Stimulated activated CD4-positive, alpha-beta T cell treated with anti-CD3 and anti-CD28 coated beads, Interleukin-4, amount 100 ng/mL, for 4 hours (primary cell): Measurements from ENCODE around the gene KIF1C.
"Not testable (repeated sequence)": the region's sequence is repeated elsewhere in the genome, so short reads cannot be mapped to it uniquely, and the experiment has no call there.

Experiments
- DNase-seq, 2 experiments: peaks; one replicate each; pipeline ENCODE4 v3.0.0-alpha.2; 2020

KIF1C gene

GRCh38 chr17:5002121-5002788 lies 4.5 kb downstream of the KIF1C start:
- no peak for DNase-seq

DNA sequence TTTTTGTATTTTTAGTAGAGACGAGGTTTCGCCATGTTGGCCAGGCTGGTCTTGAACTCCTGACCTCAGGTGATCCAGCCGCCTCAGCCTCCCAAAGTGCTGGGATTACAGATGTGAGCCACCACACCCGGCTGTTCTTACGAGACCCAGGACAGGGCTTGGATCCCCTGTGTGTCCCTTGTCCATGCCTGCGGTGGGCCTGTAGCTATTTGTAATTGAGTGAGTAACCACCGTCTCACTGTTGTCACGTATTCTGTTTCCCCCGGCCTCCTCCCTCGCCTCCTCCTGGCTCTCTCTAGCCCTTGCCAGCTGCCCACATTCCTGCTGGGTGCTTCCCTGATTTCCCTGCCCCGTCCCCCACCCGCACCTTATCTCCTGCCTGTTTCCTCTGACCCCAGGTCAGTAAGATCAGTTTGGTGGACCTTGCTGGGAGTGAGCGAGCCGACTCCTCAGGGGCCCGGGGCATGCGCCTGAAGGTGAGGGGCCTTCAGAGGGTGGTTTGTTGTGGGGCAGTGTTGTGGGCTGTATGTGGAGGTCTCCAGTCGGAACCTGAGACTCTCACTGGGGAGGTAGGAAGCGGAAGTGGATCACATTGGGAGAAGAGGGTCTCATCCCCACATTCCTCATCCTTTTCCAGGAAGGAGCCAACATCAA lies 5.6 kb downstream of the KIF1C start:
- DNase-seq, result no peak

- no peak for DNase-seq
Observed at GRCh38 chr17:5011928-5012327, 14.2 kb downstream of the KIF1C start.

DNA sequence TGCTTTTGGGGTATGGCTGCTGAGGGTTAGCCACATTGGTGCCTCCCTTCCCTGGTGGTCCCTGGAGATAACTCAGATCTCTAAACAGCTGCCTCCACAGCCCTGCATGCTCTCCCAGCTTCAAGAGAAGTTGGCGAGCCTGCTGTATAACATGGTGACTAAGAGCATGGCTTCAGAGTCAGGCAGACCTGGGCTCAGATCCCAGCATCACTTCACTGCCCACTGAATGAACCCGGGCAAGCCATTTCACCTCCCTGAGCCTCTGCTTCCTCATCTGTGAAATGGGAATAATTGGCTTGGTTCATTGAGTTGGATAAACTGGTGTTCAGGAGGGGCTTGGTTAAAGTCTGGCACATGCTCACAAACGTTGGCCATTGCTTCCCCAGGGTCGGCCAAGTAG lies 16.6 kb downstream of the KIF1C start:
- DNase-seq, result no peak

GRCh38 chr17:5019475-5019956 lies 21.8 kb downstream of the KIF1C start:
- peak in 1 of 2 experiments; percentile 57 for DNase-seq

DNA sequence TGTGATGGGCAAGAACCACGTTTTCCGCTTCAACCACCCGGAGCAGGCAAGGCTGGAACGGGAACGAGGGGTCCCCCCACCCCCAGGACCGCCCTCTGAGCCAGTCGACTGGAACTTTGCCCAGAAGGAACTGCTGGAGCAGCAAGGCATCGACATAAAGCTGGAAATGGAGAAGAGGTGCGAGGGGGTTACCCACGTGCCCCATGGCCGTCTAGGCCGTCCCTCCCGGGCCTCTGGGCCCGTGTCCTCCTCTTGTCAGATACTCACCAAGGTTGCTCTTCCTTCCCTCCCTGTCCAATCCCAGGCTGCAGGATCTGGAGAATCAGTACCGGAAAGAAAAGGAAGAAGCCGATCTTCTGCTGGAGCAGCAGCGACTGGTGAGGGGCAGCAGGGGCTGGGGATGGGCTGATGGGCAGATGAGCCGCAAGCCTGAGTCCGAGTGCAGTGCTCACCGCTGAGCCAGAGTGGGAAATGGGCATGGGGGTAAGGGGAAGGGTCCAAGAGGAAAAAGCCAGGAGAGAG lies 22.8 kb downstream of the KIF1C start:
- DNase-seq, result no peak

DNA sequence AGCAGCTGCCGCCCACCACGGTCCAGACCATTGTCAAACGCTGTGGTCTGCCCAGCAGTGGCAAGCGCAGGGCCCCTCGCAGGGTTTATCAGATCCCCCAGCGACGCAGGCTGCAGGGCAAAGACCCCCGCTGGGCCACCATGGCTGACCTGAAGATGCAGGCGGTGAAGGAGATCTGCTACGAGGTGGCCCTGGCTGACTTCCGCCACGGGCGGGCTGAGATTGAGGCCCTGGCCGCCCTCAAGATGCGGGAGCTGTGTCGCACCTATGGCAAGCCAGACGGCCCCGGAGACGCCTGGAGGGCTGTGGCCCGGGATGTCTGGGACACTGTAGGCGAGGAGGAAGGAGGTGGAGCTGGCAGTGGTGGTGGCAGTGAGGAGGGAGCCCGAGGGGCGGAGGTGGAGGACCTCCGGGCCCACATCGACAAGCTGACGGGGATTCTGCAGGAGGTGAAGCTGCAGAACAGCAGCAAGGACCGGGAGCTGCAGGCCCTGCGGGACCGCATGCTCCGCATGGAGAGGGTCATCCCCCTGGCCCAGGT lies 24.5 kb downstream of the KIF1C start:
- DNase-seq, result no peak

DNA sequence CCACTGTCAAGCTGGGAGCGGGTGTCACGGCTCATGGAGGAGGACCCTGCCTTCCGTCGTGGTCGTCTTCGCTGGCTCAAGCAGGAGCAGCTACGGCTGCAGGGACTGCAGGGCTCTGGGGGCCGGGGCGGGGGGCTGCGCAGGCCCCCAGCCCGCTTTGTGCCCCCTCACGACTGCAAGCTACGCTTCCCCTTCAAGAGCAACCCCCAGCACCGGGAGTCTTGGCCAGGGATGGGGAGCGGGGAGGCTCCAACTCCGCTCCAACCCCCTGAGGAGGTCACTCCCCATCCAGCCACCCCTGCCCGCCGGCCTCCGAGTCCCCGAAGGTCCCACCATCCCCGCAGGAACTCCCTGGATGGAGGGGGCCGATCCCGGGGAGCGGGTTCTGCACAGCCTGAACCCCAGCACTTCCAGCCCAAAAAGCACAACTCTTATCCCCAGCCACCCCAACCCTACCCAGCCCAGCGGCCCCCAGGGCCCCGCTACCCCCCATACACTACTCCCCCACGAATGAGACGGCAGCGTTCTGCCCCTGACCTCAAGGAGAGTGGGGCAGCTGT lies 25.9 kb downstream of the KIF1C start:
- DNase-seq, result no peak

GRCh38 chr17:5024604-5025003 lies 26.9 kb downstream of the KIF1C start:
- DNase-seq, result no peak

DNA sequence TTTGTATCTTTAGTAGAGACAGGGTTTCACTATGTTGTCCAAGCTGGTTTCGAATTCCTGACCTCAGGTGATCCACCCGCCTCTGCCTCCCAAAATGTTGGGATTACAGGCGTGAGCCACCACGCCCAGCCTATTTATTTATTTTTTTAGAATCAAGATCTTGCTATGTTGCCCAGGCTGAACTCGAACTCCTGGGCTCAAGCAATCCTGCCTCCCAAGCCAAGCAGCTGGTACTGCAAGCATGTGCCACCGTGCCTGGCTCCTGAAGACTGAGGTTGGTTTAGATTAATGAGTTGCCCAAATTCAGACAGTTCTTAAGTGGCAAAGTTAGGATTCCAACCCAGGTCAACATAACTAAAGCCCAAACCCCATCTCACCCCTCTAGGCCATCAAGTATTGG lies 29.5 kb downstream of the KIF1C start:
- DNase-seq, result no peak

- DNase-seq, result no peak
Observed at GRCh38 chr17:5027916-5028315, 30.2 kb downstream of the KIF1C start.

DNA sequence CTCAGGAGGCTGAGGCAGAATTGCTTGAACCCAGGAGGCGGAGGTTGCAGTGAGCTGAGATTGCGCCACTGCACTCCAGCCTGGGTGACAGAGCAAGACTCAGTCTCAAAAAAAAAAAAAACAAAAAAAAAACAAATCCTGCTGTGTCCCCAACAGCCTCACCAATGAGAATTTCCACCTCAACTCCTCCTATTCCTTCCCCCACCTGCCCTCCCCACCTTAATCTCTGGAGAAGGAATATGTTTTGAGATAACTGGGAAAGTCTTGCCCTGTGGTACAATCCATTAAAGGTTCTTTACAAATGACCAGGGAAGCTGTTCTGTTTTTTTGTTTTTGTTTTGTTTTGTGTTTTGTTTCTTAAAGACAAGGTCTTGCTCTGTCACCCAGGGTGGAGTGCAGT lies 32.4 kb downstream of the KIF1C start:
- not testable (repeated sequence) for DNase-seq

DNA sequence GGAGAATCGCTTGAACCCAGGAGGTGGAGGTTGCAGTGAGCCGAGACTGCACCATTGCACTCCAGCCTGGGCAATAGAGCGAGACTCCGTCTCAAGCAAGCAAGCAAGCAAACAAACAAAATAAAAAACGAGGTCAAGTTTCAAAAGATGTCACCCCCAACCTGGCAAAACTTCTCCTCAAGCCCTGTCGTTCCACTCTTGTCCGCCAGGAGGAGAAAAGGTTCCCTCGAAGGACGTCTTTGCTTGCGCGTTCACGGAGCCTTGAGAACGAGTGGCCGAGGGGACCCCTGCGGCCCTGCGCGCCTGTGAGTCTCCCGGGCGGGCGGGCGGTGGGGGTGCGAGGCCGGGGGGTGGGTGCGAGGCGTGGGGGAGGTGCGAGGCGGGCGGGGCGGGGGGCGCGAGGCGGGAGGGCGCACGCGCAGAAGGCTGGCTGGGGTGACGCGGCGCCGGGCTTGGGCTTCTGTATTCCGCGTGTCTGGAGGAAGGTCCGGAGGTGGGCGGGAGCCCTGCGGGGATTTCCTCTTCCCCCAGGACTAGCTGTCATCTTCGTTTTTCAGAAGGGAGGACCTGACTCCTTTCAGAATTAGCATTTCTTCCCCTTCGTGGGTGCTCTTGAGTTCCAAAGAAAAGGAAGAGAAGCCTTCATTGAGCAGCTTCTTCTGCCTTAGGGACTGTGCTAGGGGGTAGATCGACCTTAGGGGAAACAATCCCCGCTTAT lies 33.8 kb downstream of the KIF1C start:
- DNase-seq, result peak; percentile 84 to 86

GRCh38 chr17:5032865-5033264 lies 35.1 kb downstream of the KIF1C start:
- no peak for DNase-seq

DNA sequence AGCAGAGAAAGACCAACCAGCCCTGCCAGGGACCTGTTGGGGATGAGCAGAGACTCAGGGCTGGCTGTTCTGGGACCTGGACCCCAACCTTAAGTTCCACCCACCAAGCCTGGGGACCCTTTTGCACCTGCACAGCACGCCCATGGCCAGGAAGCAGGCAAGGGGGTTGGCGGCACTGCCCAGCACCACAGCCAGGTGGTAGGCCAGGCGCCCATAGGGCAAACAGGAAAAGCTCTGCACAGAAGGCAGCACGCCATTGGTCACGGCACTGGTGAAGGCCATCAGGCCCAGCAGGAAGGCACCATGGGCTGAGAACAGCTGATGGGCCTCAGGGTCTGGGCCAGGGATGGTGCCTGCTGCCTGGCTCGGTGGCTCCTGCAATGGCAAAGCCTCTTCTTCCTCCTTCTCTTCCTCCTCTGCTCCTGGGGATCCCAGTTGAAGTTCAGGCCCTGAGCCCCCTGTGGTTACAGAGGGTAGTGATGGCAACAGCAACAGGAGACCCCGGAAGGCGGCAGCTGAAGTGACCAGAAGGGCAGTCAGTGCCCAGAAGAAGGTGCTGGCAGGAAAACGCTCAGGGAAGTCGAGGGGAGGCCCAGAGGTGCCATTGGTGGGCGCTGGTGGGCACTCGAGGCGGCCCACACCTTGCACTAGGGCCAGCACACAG lies 35.7 kb downstream of the KIF1C start:
- DNase-seq, result no peak

DNA sequence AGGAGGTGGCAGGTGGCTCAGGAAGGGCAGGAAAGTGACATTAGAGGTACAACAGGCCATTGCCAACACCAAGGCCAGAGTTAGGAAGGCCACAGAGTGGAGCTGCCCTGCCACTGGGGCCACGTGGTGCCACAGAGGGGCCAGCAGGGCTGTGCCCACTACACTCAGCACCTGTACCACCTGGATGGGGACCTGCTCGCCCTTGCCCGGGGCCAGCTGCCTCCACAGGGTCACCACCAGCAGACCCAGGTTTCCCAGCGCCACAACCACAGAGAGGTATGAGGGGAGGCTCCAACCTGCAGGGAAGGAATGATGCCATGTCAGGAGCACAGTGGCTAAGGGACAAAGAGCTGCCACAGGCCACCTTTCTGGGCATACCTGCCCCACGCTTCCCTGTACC lies 36.3 kb downstream of the KIF1C start:
- no peak for DNase-seq

- no peak for DNase-seq
Observed at GRCh38 chr17:5034651-5035050, 36.9 kb downstream of the KIF1C start.

GRCh38 chr17:5035315-5035714 lies 37.6 kb downstream of the KIF1C start, which contains the start of gene SLC52A1:
SLC52A1 (minus strand) TSS chr17:5035426; CDS start chr17:5034606, 820 bp downstream.
- no peak for DNase-seq

DNA sequence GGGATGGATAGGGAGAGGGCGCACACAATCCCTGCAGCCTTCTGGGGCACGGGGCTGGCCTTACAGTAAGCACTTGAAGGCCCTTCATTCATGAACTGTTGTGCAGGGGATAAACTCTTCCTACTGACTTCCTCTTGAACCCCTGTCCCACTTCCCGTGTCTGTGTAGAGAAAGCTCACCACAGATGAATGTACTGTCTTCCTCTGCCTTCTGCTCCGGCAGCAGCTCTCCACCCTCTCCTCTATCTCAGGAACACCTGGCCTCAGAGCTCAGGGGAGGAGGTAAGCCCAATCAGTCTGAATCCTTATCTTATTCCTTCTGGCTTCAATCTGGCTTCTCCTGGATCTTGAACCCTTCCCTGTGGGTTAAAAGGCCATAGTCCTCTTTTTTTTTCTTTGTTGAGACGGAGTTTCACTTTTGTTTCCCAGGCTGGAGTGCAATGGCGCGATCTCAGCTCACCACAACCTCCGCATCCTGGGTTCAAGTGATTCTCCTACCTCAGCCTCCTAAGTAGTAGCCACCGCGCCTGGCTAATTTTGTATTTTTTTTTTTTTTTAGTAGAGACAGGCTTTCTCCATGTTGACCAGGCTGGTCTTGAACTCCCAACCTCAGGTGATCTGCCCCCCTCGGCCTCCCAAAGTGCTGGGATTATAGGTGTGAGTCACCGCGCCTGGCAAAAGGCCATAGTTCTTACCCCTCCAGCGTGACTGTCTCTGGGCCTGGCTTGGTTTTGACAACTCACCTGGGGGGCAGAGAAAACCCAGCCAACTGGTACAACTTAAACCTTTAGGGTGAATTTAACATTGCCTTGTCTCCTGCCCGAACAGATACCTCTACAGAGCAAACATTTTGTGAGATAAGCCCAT lies 44.6 kb downstream of the KIF1C start:
- DNase-seq, result peak in 1 of 2 experiments; percentile 44

- DNase-seq, result no peak
Observed at GRCh38 chr17:5043524-5043923, 45.8 kb downstream of the KIF1C start.

DNA sequence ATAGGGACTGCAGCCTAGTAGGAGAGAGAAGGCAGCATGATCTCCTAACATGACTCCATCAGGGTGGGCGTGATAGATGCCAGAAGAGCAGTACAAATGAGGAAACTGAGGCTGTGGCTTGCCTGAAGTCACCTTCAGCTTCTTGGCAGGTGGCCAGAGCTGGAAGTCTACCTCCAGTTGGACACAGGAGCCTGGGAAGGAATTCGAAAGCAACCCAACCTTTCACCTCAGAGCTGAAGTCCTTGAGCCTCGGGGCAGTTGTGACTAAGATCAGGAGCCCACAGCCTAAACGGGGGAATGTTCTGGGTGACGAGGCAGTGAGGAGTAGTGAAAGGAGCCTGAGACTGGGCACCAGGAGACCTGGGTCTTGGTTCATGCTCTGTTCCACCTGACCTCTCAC lies 46.9 kb downstream of the KIF1C start:
- no peak for DNase-seq
